GM19193 (cell line): ENCODE results near the gene CREB3L2.
A peak's percentile ranks its signal among the peaks of the same experiment; 100 is the strongest.

Experiments
- POLR2A ChIP-seq: IDR thresholded peaks from 4 replicates; pipeline ENCODE4 v1.6.1; 2011; ENCODE audit not compliant: insufficient read depth, insufficient read length; ENCODE audit errors: extremely low read depth

CREB3L2 gene, protein sequence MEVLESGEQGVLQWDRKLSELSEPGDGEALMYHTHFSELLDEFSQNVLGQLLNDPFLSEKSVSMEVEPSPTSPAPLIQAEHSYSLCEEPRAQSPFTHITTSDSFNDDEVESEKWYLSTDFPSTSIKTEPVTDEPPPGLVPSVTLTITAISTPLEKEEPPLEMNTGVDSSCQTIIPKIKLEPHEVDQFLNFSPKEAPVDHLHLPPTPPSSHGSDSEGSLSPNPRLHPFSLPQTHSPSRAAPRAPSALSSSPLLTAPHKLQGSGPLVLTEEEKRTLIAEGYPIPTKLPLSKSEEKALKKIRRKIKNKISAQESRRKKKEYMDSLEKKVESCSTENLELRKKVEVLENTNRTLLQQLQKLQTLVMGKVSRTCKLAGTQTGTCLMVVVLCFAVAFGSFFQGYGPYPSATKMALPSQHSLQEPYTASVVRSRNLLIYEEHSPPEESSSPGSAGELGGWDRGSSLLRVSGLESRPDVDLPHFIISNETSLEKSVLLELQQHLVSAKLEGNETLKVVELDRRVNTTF

DNA sequence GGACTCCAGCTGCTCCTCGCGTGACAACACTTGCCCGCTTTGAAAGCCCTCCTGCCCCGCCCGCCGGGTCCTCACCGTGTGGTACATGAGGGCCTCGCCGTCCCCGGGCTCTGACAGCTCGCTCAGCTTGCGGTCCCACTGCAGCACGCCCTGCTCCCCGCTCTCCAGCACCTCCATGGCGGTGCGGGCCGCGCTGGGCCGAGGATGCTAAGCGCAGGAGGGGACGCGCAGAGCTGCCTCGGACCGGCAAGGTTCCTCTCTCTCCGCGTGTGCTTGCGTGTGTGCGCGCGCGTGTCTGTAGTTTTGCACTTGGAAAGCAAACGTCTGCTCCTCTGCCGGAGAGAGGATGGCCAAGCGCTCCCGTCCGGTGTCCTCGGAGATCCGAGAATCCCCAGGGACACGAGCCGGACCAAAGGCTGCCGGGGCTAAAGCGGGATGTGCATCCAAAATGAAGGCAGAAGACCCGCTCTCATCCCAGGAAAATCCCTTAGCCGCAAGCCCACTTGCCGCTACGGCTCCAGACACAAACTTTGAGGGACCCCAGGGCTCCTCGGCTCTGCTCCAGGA lies at the start of gene CREB3L2:
Gene CREB3L2, minus strand, starts transcription at position 558 of the 567 bp plus-strand sequence. Its CDS starts 381 bp downstream, at position 177.
- peak; percentile 49 for TF ChIP-seq POLR2A

DNA sequence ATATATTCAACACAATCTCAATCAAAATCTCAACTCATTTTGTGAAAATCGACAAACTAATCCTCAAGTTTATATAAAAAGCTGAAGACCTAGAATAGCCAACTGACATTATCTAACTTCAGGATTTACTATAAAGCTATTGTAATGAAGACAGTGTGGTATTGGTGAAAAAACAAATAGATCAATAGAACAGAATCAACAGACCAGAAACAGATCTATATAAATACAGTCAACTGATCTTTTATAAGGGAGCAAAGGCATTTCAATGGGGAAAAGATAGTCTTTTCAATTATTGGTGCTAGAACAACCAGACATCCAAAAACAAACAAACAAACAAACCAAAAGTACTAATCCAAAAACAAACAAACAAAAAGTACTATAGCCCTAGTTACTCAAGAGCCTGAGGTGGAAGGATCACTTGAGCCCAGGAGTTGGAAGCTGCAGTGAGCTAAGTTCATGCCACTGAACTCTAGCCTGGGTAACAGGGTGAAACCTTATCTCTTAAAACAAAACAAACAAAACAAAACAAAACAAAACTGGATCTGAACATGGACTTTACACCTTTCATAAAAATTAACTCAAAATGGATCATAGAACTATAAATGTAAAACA lies 47.7 kb upstream of the CREB3L2 start:
- no peak for TF ChIP-seq POLR2A

DNA sequence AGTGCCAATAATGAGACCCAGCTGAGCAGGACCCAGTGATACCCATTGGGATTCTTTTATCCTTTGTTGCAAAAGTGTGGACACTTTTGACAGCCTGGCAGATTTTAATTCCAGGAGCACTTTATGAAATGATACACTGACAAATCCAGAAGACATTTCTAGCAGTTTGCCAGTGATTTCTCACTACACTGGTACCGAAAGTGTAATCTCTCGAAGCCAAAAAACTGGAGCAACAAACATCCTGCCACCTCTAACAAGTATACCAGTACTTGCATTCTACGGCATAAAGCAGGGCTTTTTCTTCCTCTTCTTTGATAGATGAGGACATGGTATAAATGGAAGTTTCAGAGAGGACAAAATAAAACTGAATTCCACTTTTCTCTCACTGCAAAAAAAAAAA lies 46.0 kb upstream of the CREB3L2 start:
- no peak for TF ChIP-seq POLR2A

DNA sequence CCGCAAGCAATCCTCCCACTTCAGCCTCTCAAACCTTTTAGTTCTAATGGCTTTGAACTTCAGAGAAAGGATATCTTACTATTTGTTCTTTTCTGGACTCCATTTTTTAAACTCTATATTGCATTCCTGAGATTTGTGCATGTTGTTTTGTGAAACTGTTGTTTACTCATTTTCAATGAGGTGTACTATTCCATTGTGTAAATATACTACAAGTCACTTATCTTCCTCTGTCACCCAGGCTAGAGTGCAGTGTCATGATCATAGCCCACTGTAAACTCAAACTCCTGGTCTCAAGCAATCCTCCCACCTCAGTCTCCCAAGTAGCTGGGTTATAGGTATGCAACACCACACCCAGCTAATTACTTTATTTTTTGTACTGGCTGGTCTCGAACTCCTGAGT lies 43.0 kb upstream of the CREB3L2 start:
- TF ChIP-seq POLR2A = no peak

DNA sequence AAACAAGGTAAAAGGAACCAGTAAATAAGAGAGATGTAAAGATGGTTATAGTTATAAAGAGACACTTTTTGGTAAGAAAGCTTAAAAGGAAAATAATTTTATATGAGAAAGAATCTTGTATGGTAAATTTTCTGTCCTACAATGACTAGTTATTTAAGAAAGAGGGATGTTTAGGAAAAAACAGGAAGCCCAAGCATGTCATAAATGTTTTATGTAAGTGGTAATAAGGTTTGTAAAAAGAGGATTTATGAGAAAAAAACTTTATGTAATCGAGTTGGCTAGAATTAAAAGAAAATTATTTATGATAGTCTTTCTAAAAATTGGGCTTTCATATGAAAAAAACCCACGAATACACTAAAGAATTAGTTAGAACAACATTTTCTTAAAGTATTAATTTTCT lies 34.2 kb upstream of the CREB3L2 start:
- TF ChIP-seq POLR2A = no peak

DNA sequence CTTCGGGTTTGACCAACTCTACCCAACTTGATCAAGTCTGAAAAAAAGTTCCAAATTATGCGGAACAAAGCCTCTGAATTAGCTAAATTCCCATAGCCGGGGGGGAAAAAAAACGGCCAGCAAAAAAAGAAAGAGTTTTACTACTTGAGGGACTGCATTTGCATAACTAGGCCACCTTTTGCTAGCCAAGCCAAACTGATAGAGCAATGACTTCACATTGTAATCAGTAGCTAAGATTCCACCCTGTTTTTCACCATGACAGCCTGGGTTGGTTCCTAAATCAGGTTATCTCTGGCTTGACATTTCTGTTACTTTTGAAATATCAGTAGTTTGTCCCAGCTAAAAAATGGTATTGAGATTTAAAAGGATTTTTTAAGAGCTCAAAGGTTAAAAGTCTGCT lies 31.4 kb upstream of the CREB3L2 start:
- no peak for TF ChIP-seq POLR2A

DNA sequence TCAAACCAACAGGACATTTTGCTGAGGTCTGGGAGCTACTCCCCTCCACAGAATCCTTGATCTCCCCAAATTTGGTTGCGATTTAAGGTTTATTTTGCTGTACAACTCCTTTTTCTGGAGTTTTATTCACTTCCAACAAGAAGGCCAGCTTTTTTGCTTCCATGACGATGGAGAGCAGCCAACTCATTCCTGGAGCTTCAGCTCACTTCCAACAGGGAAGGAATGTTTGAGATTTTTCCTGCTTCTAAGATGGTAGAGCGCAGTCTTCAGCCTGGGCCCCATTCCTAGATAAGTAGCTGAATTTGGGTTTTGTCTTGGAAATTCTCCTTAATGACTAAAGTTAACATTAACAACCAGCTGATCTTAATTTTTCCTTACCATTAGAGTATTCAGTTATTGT lies 30.9 kb upstream of the CREB3L2 start:
- TF ChIP-seq POLR2A = no peak

DNA sequence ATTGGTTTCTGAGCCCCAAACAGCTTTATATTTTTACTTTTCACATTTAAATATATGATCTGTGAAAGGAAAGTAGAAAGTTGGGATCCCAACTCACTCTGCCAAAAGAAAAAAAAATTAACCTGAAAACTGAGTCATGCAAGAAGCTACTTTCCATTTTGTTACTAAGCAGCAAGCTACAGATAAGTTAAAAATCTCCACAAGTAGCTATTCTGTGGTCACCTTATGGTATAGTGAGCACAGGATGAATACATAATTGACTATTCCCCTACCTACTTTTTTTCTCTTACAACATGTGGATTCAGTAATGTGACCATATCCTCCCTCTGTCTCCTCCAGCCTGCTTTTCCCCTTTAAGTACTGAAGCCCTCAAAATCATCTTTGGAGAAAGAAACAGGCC lies 30.3 kb upstream of the CREB3L2 start:
- TF ChIP-seq POLR2A = no peak

DNA sequence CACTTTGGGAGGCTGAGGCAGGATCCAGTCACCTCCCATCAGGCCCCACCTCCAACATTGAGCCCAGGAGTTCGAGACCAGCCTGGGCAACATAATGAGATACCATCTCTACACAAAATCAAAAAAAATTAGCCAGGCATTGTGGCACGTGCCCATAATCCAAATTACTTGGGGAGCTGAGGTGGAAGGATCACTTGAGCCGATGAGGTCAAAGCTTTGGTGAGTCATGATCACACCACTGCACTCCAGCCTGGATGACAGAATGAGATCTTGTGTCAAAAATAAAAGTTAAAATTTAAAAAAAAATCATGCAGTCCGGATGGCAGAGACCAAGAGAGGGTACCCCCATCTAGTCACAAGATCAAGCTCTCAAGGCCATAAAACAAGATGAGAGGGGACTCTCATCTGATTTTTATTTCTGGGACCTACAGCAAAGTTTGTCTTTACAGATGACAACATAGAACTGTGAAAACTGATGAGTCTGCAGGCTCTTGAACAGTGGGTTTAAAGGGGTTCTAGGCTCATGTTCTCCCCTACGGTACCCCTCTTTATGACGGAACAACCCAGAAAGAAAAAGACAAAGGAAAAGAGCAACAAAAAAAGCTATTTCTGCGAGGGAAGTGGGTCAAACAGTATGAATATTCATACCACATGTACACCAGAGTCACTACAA lies 28.9 kb upstream of the CREB3L2 start:
- TF ChIP-seq POLR2A = no peak

DNA sequence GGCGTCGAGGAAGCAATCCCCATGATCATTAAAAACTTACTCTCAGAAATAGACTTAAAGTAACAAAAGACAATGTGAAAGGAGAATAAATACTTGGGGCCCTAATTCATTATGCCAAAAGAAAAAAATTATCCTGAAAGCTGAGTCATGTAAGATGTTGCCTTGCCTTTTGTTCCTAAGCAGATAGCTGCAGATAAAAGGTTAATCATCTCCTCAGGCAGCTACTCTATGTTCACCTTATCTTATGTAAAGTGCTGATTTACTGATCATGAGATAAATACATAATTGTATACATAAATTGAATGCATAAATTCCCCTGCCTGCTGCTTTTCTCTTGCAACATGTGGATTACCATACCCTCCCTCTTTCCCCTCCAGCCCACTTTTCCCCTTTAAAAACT lies 28.1 kb upstream of the CREB3L2 start:
- no peak for TF ChIP-seq POLR2A

DNA sequence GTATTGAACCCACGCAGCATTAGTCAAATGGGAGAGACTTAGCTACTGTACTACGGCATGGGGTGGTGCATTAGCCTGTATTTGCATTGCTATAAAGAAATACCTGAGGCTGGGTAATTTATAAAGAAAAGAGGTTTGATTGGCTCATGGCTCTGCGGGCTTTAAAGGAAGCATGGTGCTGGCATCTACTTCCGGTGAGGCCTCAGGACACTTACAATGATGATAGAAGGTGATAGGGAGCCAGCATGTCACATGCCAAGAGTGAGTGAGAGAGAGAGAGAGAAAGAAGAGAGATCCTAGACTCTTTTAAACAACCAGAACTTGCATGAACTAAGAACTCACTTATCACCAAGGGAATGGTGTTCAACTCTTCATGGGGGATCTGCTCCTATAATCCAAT lies 27.2 kb upstream of the CREB3L2 start:
- no peak for TF ChIP-seq POLR2A

DNA sequence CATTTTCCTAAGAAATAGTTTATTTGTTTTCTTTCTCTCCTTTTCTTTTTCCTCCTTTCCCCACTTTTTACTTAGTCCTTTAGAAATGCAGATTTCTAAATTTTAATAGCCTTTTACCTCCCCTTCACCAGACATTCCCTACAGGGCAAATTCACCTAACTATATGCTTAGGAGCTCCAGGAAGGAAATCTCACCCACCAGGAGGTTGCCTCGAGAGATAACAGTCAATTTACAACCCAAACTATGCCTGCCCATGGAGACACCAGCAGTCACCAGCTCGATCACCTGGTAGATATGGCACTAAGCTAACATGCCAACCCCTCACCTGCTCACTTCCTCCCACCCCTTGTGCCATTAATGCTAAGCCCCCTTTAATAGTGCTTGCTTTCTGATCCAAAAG lies 25.2 kb upstream of the CREB3L2 start:
- TF ChIP-seq POLR2A = no peak

DNA sequence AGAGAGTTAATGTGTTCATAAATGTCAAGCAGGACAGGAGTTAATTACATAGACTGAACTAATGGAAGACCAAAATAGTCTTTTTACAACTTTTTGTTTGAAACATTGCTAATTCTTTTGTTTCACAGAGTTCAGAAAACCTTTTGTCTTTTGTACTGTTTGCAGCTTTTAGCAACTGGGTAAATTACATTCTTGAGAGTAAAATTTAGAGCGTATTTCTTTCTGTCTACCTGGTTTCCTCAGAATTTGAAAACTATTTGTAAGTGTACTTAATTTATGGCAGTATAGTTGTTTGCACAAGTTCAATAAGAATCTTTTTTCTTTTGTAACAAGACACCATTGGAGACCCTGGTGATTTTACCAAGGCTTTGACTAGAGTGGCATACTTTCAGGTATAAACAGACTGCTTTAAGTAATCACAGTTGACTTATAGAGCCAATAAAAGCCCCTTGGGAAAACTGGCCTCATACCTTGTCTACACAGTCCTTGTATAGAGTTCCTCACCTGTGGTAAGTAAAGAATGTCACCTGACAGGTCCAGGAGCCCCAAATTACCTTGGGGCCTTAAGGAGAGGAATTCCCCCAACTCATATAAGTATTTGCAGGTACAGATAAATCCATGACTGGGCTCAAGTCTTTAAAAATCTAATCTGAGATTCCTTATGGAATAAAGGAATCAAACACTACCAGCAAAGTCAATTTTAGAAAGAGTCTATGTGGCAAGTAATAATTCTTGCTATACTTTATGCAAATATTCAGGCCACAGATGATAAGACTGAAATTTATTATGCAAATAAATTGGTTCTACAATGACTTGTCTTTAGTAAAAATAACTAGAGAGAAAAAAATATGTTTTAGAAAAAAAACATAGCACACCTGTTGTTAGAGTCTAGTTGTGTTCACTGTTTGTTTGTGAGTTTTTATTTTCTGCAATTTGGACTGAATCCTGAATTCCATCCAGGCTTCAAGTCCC lies 23.6 kb upstream of the CREB3L2 start:
- TF ChIP-seq POLR2A = no peak

DNA sequence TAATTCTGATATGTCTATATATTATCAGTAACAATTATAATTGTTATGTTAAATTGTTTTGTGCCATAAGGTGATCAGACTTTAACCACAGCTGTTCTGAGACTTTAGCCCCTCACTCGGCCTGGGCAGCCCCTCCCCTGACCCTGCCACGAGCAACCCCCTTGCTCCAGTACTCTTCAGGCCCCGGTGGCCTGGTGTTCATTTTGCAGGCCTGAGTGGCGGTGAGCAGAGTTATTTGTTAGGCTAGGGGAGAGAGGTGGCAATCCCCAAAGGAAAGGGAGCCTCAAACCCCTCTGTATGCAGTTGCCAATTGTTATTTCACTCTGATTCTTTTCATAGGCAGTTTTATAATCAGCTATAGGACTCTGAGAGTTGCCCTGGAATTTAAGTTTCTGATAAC lies 22.9 kb upstream of the CREB3L2 start:
- no peak for TF ChIP-seq POLR2A
